HepG2 (cell line): ENCODE measurements around the gene ERF. TPM values are rescaled to one million over a fixed set of nuclear protein-coding genes. Genes with fewer than 3 reads are reported as not detected.

ENCODE experiments used
- ATAC-seq: fragments of 200-7000 bp; cut with Tn5 transposase; 3 replicates; pipeline ENCODE4 v1.9.1; 2020; ENCODE audit warnings: mild to moderate bottlenecking, moderate library complexity
- BruUV-seq: library from RNA; stranded (reverse); fragments of 400-500 nt; replicated peaks from 2 replicates; lab custom pipeline; 2021; lab: Mats Ljungman, UMichigan
- CTCF ChIA-PET: fragments of 300-600 bp; formaldehyde crosslinking; extraction: SDS; loops from one replicate; lab custom pipeline; 2021; ENCODE audit warnings: low total read pairs, inconsistent platforms, low intra/inter-chr PET ratio; lab: Yijun Ruan, JAX
- POLR2A ChIA-PET: fragments of 350-600 bp; sonication (Branson Sonifier 250); formaldehyde crosslinking; loops from one replicate; lab custom pipeline; 2020; ENCODE audit warnings: antibody characterized with exemption, inconsistent platforms; lab: Yijun Ruan, JAX
- DNase-seq: peaks from one replicate; pipeline ENCODE4 v3.0.0-alpha.2; 2015; ENCODE audit warnings: low spot score
- FAIRE-seq: peaks from 3 replicates; lab custom pipeline; 2011; peaks lifted over from hg19 to GRCh38; lab: Jason Lieb, UNC
- H2AFZ ChIP-seq: one replicate; pipeline ENCODE4 v1.6.1; 2011; ENCODE audit warnings: low read length, inconsistent platforms
- H3K27ac ChIP-seq: fragments of 300-600 bp; 3 replicates; pipeline ENCODE4 v1.8.0; 2011; ENCODE audit warnings: mixed run types, mild to moderate bottlenecking, mixed read lengths, low read length, inconsistent platforms; ENCODE audit not compliant: insufficient read depth; ENCODE audit errors: extremely low read length
- H3K27me3 ChIP-seq, 2 experiments: fragments of 200-600 bp in 1 of 2; 2 replicates in 1 of 2; 3 replicates in 1 of 2; pipeline versions ENCODE4 v1.6.0 to v1.8.0; 2011; ENCODE audit warnings: low read length in 2 of 2, mild to moderate bottlenecking in 2 of 2, moderate library complexity in 2 of 2, inconsistent platforms in 1 of 2; ENCODE audit not compliant: insufficient read depth in 2 of 2, control insufficient read depth in 1 of 2
- H3K36me3 ChIP-seq, 2 experiments: fragments of 200-600 bp in 1 of 2; replicated peaks in 1 of 2; 2 replicates in 1 of 2; 3 replicates in 1 of 2; pipeline versions ENCODE4 v1.5.1 to v1.8.0; 2011; ENCODE audit warnings: low read length in 2 of 2, inconsistent platforms in 1 of 2; ENCODE audit not compliant: insufficient read depth in 2 of 2, control insufficient read depth in 1 of 2
- H3K4me1 ChIP-seq: 2 replicates; pipeline ENCODE4 v1.5.1; 2012; ENCODE audit warnings: low read length, inconsistent platforms; ENCODE audit not compliant: insufficient read depth
- H3K4me2 ChIP-seq: 2 replicates; pipeline ENCODE4 v1.6.0; 2011; ENCODE audit warnings: low read depth, low read length, inconsistent platforms
- H3K4me3 ChIP-seq, 3 experiments: fragments of 200-600 bp in 1 of 3; sonication (generic), shearing (Covaris generic) in 1 of 3; replicated peaks in 1 of 3; 2 replicates each; pipeline ENCODE4 v1.5.1; 2011 to 2016; ENCODE audit warnings: low read length in 3 of 3, inconsistent platforms in 2 of 3, low read depth in 2 of 3, mild to moderate bottlenecking in 2 of 3, control low read depth in 1 of 3, mixed read lengths in 1 of 3; ENCODE audit not compliant: insufficient read depth in 1 of 3
- H3K79me2 ChIP-seq: one replicate; pipeline ENCODE4 v1.6.1; 2011; ENCODE audit warnings: low read length, inconsistent platforms; ENCODE audit not compliant: insufficient read depth
- H3K9ac ChIP-seq: 2 replicates; pipeline ENCODE4 v1.6.0; 2011; ENCODE audit warnings: mild to moderate bottlenecking, low read depth, low read length, inconsistent platforms; ENCODE audit not compliant: insufficient read depth
- H3K9me3 ChIP-seq: 2 replicates; pipeline ENCODE4 v1.5.1; 2012; ENCODE audit warnings: mild to moderate bottlenecking, low read length
- H4K20me1 ChIP-seq: 2 replicates; pipeline ENCODE4 v1.6.0; 2011; ENCODE audit warnings: inconsistent platforms, mild to moderate bottlenecking, low read length, moderate library complexity; ENCODE audit not compliant: insufficient read depth
- ARID3A ChIP-seq: IDR thresholded peaks from 2 replicates; pipeline ENCODE4 v1.6.1; 2012; ENCODE audit warnings: low read depth, low read length, improper control_type of control experiment
- CHD2 ChIP-seq: IDR thresholded peaks from 2 replicates; pipeline ENCODE4 v1.6.1; 2011; ENCODE audit warnings: low read depth, low read length, improper control_type of control experiment
- NCOR1 ChIP-seq: fragments of 200-600 bp; sonication (generic); IDR thresholded peaks from 2 replicates; pipeline ENCODE4 v1.7.0; 2017; ENCODE audit warnings: antibody characterized with exemption, low read length, borderline replicate concordance
- NFIB ChIP-seq: sonication (generic); formaldehyde crosslinking; IDR thresholded peaks from 2 replicates; pipeline ENCODE4 v1.9.0; 2021; ENCODE audit warnings: missing genetic modification reagents, mild to moderate bottlenecking, borderline replicate concordance
- POLR2A ChIP-seq, 2 experiments: IDR thresholded peaks; 2 replicates each; pipeline ENCODE4 v1.6.1; 2011; ENCODE audit warnings: low read depth in 2 of 2, low read length in 2 of 2, mild to moderate bottlenecking in 1 of 2, moderate library complexity in 1 of 2; ENCODE audit not compliant: insufficient read depth in 1 of 2
- RAD21 ChIP-seq: fragments of 450-650 bp; formaldehyde crosslinking; IDR thresholded peaks from 2 replicates; pipeline ENCODE4 v1.5.0; 2020; ENCODE audit warnings: mild to moderate bottlenecking
- SCMH1 ChIP-seq: sonication (generic); formaldehyde crosslinking; IDR thresholded peaks from 2 replicates; pipeline ENCODE4 v1.9.0; 2021; ENCODE audit warnings: missing genetic modification reagents, mild to moderate bottlenecking, borderline replicate concordance
- ZNF296 ChIP-seq: sonication (generic); formaldehyde crosslinking; conservative IDR thresholded peaks from 2 replicates; pipeline ENCODE4 v1.5.0; 2020; ENCODE audit warnings: mild to moderate bottlenecking, missing genetic modification reagents
- WGBS: methylation state at CpG from one replicate; pipeline ENCODE4 v1.1.6; 2017; ENCODE audit warnings: low lambda C conversion rate; 5-methylcytosine and 5-hydroxymethylcytosine counted together
- in situ Hi-C: cut with HindIII; loops from 2 replicates; pipeline ENCODE4 v1.10.0; 2017; ENCODE audit warnings: low pct_unique_long_range_greater_than_20kb; ENCODE audit not compliant: extremely low pct_ligation_motif_present
- intact Hi-C: fragments of 100-400 bp; cut with micrococcal nuclease; formaldehyde crosslinking; loops from one replicate; pipeline ENCODE4 v1.10.0; 2022; ENCODE audit not compliant: unreplicated experiment
- polyA plus RNA-seq, 8 experiments: library from polyadenylated mRNA; depleted of rRNA in 3 of 8; stranded (reverse) in 7 of 8; unstranded in 1 of 8; fragments of >200 nt; fragmentation: Illumina TruSeq in 4 of 8; extraction: Trizol in 4 of 8; gene quantifications; 2 replicates each; pipeline versions ENCODE4 v1.2.1 to v1.2.3, GENCODE V29; 2011 to 2016; ENCODE audit warnings: low read depth in 4 of 8, missing spikeins in 1 of 8, mixed read lengths in 1 of 8; ENCODE audit not compliant: insufficient read depth in 1 of 8
- total RNA-seq, 5 experiments: library from RNA; depleted of rRNA; stranded (reverse); fragments of >200 nt; fragmentation: Illumina TruSeq; extraction: Trizol; gene quantifications; 2 replicates each; pipeline ENCODE4 v1.2.3, GENCODE V29; 2016; ENCODE audit warnings: low read depth in 1 of 5
- TF ChIP-seq, protein P1 (sequence below): sonication (generic); formaldehyde crosslinking; IDR thresholded peaks from 2 replicates; pipeline ENCODE4 v1.5.0; 2020; ENCODE audit warnings: mild to moderate bottlenecking, missing genetic modification reagents, borderline replicate concordance
- TF ChIP-seq, protein P2 (sequence below): sonication (generic); formaldehyde crosslinking; IDR thresholded peaks from 2 replicates; pipeline ENCODE4 v1.5.0; 2020; ENCODE audit warnings: mild to moderate bottlenecking, missing genetic modification reagents, borderline replicate concordance

The ERF gene
- total and polyA plus RNA-seq, 2 of the 13 experiments (the other 11 are each of a cell fraction or from before 2014, with no cell fraction given), result 67.1 to 69.9 TPM

GRCh38 chr19:42285541-42285941 lies 30.6 kb upstream of the ERF start:
- no peak for FAIRE-seq
- ATAC-seq, result no peak
- DNase-seq, result no peak
- Histone ChIP-seq H4K20me1 (peaks cover 11% of the 10 kb centered on the region; the same call in 1 of the 2 replicates), H3K4me1 (peaks cover 42% of the 10 kb centered on the region), H3K27ac (no peak overlapping the region), H3K4me3 (peak overlapping the region in 1 of 3 experiments; percentile 85; a peak in 2 of 6 replicates), H3K9me3 (no peaks in the 10 kb centered on the region), H2AFZ (no peak overlapping the region), H3K79me2 (peaks cover 29% of the 10 kb centered on the region), H3K27me3 (no peaks in the 10 kb centered on the region; a peak in 1 of 5 replicates), H3K4me2 (peak overlapping the region; percentile 84), H3K9ac (peak overlapping the region; percentile 13; the same call in 1 of the 2 replicates), H3K36me3 (peaks cover 19 to 39% of the 10 kb centered on the region in 2 experiments; a peak in 4 of 5 replicates)
- 76% methylated on average over 5 of the region's 5 CpGs for WGBS
- intact Hi-C loops, result no loop called here
- ChIA-PET CTCF (no interaction called here), POLR2A (interaction anchor here (1.7 kb wide), 1 partner anchor 42 kb away, joined by 9 read pairs; the partner anchor contains the start of gene GSK3A)
- in situ Hi-C loops, result loop anchor here (5.0 kb wide), 1 partner anchor 33 kb away; no protein-coding TSS in a partner anchor
- BruUV-seq, result no TSS peak
- TF ChIP-seq, protein P1, sequence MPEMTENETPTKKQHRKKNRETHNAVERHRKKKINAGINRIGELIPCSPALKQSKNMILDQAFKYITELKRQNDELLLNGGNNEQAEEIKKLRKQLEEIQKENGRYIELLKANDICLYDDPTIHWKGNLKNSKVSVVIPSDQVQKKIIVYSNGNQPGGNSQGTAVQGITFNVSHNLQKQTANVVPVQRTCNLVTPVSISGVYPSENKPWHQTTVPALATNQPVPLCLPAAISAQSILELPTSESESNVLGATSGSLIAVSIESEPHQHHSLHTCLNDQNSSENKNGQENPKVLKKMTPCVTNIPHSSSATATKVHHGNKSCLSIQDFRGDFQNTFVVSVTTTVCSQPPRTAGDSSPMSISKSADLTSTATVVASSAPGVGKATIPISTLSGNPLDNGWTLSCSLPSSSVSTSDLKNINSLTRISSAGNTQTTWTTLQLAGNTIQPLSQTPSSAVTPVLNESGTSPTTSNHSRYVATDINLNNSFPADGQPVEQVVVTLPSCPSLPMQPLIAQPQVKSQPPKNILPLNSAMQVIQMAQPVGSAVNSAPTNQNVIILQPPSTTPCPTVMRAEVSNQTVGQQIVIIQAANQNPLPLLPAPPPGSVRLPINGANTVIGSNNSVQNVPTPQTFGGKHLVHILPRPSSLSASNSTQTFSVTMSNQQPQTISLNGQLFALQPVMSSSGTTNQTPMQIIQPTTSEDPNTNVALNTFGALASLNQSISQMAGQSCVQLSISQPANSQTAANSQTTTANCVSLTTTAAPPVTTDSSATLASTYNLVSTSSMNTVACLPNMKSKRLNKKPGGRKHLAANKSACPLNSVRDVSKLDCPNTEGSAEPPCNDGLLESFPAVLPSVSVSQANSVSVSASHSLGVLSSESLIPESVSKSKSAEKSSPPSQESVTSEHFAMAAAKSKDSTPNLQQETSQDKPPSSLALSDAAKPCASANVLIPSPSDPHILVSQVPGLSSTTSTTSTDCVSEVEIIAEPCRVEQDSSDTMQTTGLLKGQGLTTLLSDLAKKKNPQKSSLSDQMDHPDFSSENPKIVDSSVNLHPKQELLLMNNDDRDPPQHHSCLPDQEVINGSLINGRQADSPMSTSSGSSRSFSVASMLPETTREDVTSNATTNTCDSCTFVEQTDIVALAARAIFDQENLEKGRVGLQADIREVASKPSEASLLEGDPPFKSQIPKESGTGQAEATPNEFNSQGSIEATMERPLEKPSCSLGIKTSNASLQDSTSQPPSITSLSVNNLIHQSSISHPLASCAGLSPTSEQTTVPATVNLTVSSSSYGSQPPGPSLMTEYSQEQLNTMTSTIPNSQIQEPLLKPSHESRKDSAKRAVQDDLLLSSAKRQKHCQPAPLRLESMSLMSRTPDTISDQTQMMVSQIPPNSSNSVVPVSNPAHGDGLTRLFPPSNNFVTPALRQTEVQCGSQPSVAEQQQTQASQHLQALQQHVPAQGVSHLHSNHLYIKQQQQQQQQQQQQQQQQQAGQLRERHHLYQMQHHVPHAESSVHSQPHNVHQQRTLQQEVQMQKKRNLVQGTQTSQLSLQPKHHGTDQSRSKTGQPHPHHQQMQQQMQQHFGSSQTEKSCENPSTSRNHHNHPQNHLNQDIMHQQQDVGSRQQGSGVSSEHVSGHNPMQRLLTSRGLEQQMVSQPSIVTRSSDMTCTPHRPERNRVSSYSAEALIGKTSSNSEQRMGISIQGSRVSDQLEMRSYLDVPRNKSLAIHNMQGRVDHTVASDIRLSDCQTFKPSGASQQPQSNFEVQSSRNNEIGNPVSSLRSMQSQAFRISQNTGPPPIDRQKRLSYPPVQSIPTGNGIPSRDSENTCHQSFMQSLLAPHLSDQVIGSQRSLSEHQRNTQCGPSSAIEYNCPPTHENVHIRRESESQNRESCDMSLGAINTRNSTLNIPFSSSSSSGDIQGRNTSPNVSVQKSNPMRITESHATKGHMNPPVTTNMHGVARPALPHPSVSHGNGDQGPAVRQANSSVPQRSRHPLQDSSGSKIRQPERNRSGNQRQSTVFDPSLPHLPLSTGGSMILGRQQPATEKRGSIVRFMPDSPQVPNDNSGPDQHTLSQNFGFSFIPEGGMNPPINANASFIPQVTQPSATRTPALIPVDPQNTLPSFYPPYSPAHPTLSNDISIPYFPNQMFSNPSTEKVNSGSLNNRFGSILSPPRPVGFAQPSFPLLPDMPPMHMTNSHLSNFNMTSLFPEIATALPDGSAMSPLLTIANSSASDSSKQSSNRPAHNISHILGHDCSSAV (CRISPR knock-in tag), result no peak
- TF ChIP-seq CHD2 (no peak), NCOR1 (no peak), POLR2A (IDR thresholded peaks at IDR 0.05; ENCODE audit: insufficient read depth in 1 of 2, low read depth in 2 of 2, low read length in 2 of 2) (no peak), ARID3A (no peak), NFIB (no peak), SCMH1 (CRISPR knock-in tag) (no peak), RAD21 (no peak), ZNF296 (no peak)
- TF ChIP-seq, protein P2, sequence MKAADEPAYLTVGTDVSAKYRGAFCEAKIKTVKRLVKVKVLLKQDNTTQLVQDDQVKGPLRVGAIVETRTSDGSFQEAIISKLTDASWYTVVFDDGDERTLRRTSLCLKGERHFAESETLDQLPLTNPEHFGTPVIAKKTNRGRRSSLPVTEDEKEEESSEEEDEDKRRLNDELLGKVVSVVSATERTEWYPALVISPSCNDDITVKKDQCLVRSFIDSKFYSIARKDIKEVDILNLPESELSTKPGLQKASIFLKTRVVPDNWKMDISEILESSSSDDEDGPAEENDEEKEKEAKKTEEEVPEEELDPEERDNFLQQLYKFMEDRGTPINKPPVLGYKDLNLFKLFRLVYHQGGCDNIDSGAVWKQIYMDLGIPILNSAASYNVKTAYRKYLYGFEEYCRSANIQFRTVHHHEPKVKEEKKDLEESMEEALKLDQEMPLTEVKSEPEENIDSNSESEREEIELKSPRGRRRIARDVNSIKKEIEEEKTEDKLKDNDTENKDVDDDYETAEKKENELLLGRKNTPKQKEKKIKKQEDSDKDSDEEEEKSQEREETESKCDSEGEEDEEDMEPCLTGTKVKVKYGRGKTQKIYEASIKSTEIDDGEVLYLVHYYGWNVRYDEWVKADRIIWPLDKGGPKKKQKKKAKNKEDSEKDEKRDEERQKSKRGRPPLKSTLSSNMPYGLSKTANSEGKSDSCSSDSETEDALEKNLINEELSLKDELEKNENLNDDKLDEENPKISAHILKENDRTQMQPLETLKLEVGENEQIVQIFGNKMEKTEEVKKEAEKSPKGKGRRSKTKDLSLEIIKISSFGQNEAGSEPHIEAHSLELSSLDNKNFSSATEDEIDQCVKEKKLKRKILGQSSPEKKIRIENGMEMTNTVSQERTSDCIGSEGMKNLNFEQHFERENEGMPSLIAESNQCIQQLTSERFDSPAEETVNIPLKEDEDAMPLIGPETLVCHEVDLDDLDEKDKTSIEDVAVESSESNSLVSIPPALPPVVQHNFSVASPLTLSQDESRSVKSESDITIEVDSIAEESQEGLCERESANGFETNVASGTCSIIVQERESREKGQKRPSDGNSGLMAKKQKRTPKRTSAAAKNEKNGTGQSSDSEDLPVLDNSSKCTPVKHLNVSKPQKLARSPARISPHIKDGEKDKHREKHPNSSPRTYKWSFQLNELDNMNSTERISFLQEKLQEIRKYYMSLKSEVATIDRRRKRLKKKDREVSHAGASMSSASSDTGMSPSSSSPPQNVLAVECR (CRISPR knock-in tag), result no peak
